Testis (tissue), 2 donors: ENCODE results near the gene SETD2.

Experiments used
- CTCF ChIP-seq, 3 experiments: fragments of 450-650 bp in 2 of 3; fragments of 200-600 bp in 1 of 3; sonication (generic) in 1 of 3; IDR thresholded peaks; one replicate each; pipeline ENCODE4 v1.5.1; 2016 to 2019; ENCODE audit warnings: antibody characterized with exemption in 3 of 3, mild to moderate bottlenecking in 2 of 3, moderate library complexity in 1 of 3
- POLR2A ChIP-seq: fragments of 450-650 bp; IDR thresholded peaks from one replicate; pipeline ENCODE4 v1.6.1; 2017; ENCODE audit warnings: antibody characterized with exemption, mild to moderate bottlenecking, moderate library complexity

- no peak for TF ChIP-seq CTCF (IDR thresholded peaks at IDR 0.05)
- TF ChIP-seq POLR2A, result no peak
Measured at GRCh38 chr3:47006145-47006651, 157.7 kb downstream of the SETD2 start.
